Measurements from ENCODE around the gene FSD1.
"Not testable (repeated sequence)": the region's sequence is repeated elsewhere in the genome, so short reads cannot be mapped to it uniquely, and the experiment has no call there.

Gene FSD1

GRCh38 chr19:4342615-4343369, 38.4 kb downstream of the FSD1 start:
- DNase-seq (ENCODE audit: extremely low read depth, low read depth): peak; percentile 100
- TF ChIP-seq CTCF (IDR thresholded peaks at IDR 0.05; ENCODE audit: low read depth, low read length): peak; percentile 27

DNA sequence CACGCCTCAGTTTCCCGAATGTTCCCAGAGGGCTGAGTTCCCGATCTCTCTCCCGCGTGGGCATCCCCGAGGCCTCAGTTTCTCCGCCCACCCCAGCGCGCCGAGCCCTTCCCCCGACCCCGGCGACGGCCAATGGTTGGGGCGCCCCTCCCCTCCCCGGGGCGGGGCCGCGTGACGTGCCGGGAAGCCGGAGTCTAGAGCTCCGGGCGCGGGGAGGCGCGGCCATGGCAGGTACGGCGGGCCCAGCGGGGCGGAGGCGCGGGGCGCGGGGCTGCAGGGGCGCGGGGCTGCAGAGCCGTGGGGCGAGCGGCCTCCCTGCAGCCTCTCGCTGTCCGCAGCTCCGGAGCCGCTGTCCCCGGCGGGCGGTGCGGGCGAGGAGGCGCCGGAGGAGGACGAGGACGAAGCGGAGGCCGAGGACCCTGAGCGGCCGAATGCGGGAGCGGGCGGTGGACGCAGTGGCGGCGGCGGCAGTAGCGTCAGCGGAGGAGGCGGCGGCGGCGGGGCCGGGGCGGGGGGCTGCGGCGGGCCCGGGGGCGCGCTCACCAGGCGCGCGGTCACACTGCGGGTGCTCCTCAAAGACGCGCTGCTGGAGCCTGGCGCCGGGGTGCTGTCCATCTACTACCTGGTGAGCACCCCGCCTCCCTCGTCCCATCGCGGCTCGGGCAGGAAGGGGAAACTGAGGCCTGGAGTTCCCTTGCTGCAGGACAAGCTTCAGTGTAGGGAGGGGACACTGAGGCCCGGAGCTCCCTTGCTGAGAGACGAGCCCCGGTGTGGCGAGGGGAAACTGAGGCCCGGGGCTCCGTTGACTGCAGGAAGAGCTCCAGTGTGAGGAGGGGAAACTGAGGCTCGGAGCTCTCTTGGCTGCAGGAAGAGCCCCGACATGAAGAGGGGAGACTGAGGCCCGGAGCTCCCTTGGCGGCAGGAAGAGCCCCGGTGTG, 39.2 kb downstream of the FSD1 start, which contains the start of gene MPND:
TSS of gene MPND (plus strand) at position 193 of the 938 bp plus-strand sequence. CDS start at position 225, 32 bp downstream.
- TF ChIP-seq CTCF (IDR thresholded peaks at IDR 0.05; ENCODE audit: low read depth, low read length): no peak
- peak; percentile 39 for DNase-seq (ENCODE audit: extremely low read depth, low read depth)

- no peak for DNase-seq (ENCODE audit: extremely low read depth, low read depth)
- no peak for TF ChIP-seq CTCF (IDR thresholded peaks at IDR 0.05; ENCODE audit: low read depth, low read length)
Observed at GRCh38 chr19:4345342-4346019, 41.1 kb downstream of the FSD1 start.

GRCh38 chr19:4346020-4346383, 41.6 kb downstream of the FSD1 start:
- no peak for TF ChIP-seq CTCF (IDR thresholded peaks at IDR 0.05; ENCODE audit: low read depth, low read length)
- no peak for DNase-seq (ENCODE audit: extremely low read depth, low read depth)

DNA sequence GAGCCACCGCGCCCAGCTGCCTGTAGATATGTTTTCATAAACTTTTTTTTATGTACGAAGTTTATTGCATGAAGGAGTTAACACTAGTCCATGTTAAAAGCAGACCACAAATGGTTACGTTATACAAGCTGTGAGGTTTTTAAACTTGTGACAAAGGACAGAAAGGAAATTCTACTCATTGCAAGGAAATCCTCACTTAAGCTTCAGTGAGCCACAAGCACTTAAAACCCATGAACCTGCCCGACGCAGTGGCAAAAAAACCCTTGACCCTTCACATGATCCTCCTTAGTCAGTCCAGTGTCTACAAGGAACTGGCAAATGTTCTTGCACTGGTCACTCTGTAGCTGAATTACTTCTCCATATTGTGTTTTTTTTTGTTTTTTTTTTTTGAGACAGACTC, 43.1 kb downstream of the FSD1 start:
- TF ChIP-seq CTCF (IDR thresholded peaks at IDR 0.05; ENCODE audit: low read depth, low read length): no peak
- DNase-seq (ENCODE audit: extremely low read depth, low read depth): no peak

GRCh38 chr19:4349225-4349624, 44.8 kb downstream of the FSD1 start:
- DNase-seq (ENCODE audit: extremely low read depth, low read depth): not testable (repeated sequence)

- TF ChIP-seq CTCF (IDR thresholded peaks at IDR 0.05; ENCODE audit: low read depth, low read length): no peak
- no peak for DNase-seq (ENCODE audit: extremely low read depth, low read depth)
Observed at GRCh38 chr19:4350111-4350510, 45.7 kb downstream of the FSD1 start.
